ENCODE measurements around the gene NGB. TPM values are rescaled to one million over a fixed set of nuclear protein-coding genes. Genes with fewer than 3 reads are reported as not detected.

The NGB gene
- total RNA-seq, 2 experiments from 2014 or later, result not detected

- intact Hi-C loops (cut with micrococcal nuclease), result no loop called here
- Mint-ChIP-seq H3K36me3 (ENCODE audit: low read depth) (no peaks in the 10 kb centered on the region), H3K4me3 (no peak overlapping the region), H3K9me3 (no peaks in the 10 kb centered on the region), H3K27me3 (no peaks in the 10 kb centered on the region), H3K4me1 (ENCODE audit: low read depth) (no peaks in the 10 kb centered on the region), H3K27ac (no peak overlapping the region)
- DNase-seq (no peak), ATAC-seq (no peak)
- ChIA-PET CTCF (no interaction called here), POLR2A (no interaction called here)
- no peak for TF ChIP-seq CTCF (IDR thresholded peaks at IDR 0.05)
Observed at GRCh38 chr14:77231721-77232120, 39.3 kb downstream of the NGB start.

DNA sequence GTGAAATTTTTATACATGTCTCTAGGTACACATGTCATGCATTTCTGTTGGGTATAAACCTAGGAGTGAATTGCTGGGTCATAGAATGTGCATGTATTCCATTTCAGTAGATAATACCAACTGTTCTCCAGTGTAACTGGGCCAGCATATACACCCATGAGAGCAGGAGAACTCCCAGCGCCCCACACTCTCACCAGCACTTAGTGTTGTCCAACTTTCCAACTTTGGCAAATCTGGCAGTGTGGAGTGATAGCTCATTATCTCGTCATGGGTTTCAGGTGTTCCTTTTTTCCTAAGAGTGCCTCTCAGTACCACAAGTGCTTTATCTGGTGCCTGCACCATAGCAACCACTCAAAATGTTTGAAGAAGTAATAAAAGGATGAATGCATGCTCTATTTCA lies 40.1 kb downstream of the NGB start:
- no peaks in the 10 kb centered on the region for H3K9me3 Mint-ChIP-seq
- no peaks in the 10 kb centered on the region for H3K4me1 Mint-ChIP-seq (ENCODE audit: low read depth)
- ChIA-PET CTCF (no interaction called here), POLR2A (no interaction called here)
- no peaks in the 10 kb centered on the region for H3K27me3 Mint-ChIP-seq
- DNase-seq (no peak), ATAC-seq (no peak)
- H3K4me3 Mint-ChIP-seq, result no peak overlapping the region
- no peak overlapping the region for H3K27ac Mint-ChIP-seq
- no peaks in the 10 kb centered on the region for H3K36me3 Mint-ChIP-seq (ENCODE audit: low read depth)
- TF ChIP-seq CTCF (IDR thresholded peaks at IDR 0.05), result no peak
- intact Hi-C loops (cut with micrococcal nuclease), result no loop called here

- Mint-ChIP-seq H3K4me3 (no peak overlapping the region), H3K4me1 (ENCODE audit: low read depth) (no peaks in the 10 kb centered on the region), H3K27me3 (no peaks in the 10 kb centered on the region), H3K9me3 (no peaks in the 10 kb centered on the region), H3K27ac (no peak overlapping the region), H3K36me3 (ENCODE audit: low read depth) (no peaks in the 10 kb centered on the region)
- DNase-seq (no peak), ATAC-seq (no peak)
- ChIA-PET CTCF (no interaction called here), POLR2A (no interaction called here)
- intact Hi-C loops (cut with micrococcal nuclease), result no loop called here
- no peak for TF ChIP-seq CTCF (IDR thresholded peaks at IDR 0.05)
Observed at GRCh38 chr14:77228056-77228455, 43.0 kb downstream of the NGB start.

GRCh38 chr14:77225892-77226557 lies 45.0 kb downstream of the NGB start:
- intact Hi-C loops (cut with micrococcal nuclease), result no loop called here
- Mint-ChIP-seq H3K36me3 (ENCODE audit: low read depth) (no peaks in the 10 kb centered on the region), H3K4me3 (no peak overlapping the region), H3K27me3 (no peaks in the 10 kb centered on the region), H3K4me1 (ENCODE audit: low read depth) (no peaks in the 10 kb centered on the region), H3K27ac (no peak overlapping the region), H3K9me3 (no peaks in the 10 kb centered on the region)
- DNase-seq (no peak), ATAC-seq (no peak)
- ChIA-PET CTCF (interaction anchor here (1.5 kb wide), 1 partner anchor 13 kb away, joined by 3 read pairs; no protein-coding TSS in a partner anchor), POLR2A (no interaction called here)
- TF ChIP-seq CTCF (IDR thresholded peaks at IDR 0.05), result no peak

GRCh38 chr14:77225254-77225653 lies 45.8 kb downstream of the NGB start:
- Mint-ChIP-seq H3K36me3 (ENCODE audit: low read depth) (no peaks in the 10 kb centered on the region), H3K4me1 (ENCODE audit: low read depth) (no peaks in the 10 kb centered on the region), H3K4me3 (no peak overlapping the region), H3K9me3 (no peaks in the 10 kb centered on the region), H3K27ac (no peak overlapping the region), H3K27me3 (no peaks in the 10 kb centered on the region)
- ChIA-PET POLR2A (no interaction called here), CTCF (no interaction called here)
- TF ChIP-seq CTCF (IDR thresholded peaks at IDR 0.05), result no peak
- intact Hi-C loops (cut with micrococcal nuclease), result no loop called here
- DNase-seq (no peak), ATAC-seq (no peak)

Data from activated CD8-positive, alpha-beta T cell treated with anti-CD3 and anti-CD28 coated beads for 36 hours (primary cell).